NB4 (cell line): Measurements from ENCODE around the gene HDAC3.

ENCODE experiments used
- DNase-seq: peaks from one replicate; pipeline ENCODE4 v3.0.0; 2010; ENCODE audit warnings: low read depth
- H3K4me3 ChIP-seq: one replicate; pipeline ENCODE4 v1.5.1; 2011; ENCODE audit warnings: mild to moderate bottlenecking, low read depth, low read length, moderate library complexity
- CTCF ChIP-seq: IDR thresholded peaks from one replicate; pipeline ENCODE4 v1.5.1; 2012; ENCODE audit warnings: low read depth, low read length
- MYC ChIP-seq: IDR thresholded peaks from 2 replicates; pipeline ENCODE4 v1.6.1; 2011; ENCODE audit warnings: low read depth, low read length
- POLR2A ChIP-seq: IDR thresholded peaks from 2 replicates; pipeline ENCODE4 v1.6.1; 2011; ENCODE audit warnings: mild to moderate bottlenecking; ENCODE audit not compliant: insufficient read length; ENCODE audit errors: extremely low read depth
- TF ChIP-seq, protein P1 (sequence below): IDR thresholded peaks from 2 replicates; pipeline ENCODE4 v1.6.1; 2011; ENCODE audit warnings: low read depth, low read length

HDAC3 gene

GRCh38 chr5:141663506-141663905 lies 26.9 kb upstream of the HDAC3 start:
- DNase-seq = no peak

DNA sequence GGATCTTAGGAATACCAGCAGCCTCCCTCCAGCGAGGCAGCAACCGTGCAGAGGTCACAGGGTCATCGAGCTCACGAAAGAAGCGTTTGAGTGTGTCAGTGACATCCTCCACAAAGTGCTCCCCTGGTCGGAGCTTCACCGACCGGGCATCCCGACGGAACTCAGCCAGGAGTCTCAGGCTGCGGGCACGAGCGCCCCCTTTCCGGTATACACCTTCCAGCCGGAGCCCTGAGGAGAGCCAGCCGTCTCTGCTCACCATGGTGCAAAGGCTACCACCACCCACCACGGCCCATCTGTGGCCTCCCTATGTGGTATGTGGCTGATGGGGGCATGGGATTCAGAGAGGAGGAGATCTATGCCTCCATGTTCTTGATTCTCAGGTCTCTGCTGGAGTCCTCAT lies 25.4 kb upstream of the HDAC3 start:
- no peak overlapping the region for H3K4me3 ChIP-seq
- TF ChIP-seq, protein P1, sequence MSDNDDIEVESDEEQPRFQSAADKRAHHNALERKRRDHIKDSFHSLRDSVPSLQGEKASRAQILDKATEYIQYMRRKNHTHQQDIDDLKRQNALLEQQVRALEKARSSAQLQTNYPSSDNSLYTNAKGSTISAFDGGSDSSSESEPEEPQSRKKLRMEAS = no peak
- no peak for TF ChIP-seq MYC
- no peak for DNase-seq

More at GRCh38 chr5:141663506-141663905, 26.9 kb upstream of the HDAC3 start:
- TF ChIP-seq CTCF (no peak), MYC (no peak), POLR2A (no peak)
- TF ChIP-seq, protein P1 = no peak
- H3K4me3 ChIP-seq = no peak overlapping the region

- DNase-seq = peak; percentile 36
- no peak overlapping the region for H3K4me3 ChIP-seq
- no peak for TF ChIP-seq CTCF
- no peak for TF ChIP-seq POLR2A
- TF ChIP-seq, protein P1 = no peak
- TF ChIP-seq MYC = no peak
Measured at GRCh38 chr5:141657937-141658545, 21.4 kb upstream of the HDAC3 start.

- H3K4me3 ChIP-seq = no peak overlapping the region
- no peak for DNase-seq
- TF ChIP-seq POLR2A (no peak), MYC (no peak), CTCF (no peak)
- TF ChIP-seq, protein P1 = no peak
Measured at GRCh38 chr5:141657404-141657803, 20.8 kb upstream of the HDAC3 start.

DNA sequence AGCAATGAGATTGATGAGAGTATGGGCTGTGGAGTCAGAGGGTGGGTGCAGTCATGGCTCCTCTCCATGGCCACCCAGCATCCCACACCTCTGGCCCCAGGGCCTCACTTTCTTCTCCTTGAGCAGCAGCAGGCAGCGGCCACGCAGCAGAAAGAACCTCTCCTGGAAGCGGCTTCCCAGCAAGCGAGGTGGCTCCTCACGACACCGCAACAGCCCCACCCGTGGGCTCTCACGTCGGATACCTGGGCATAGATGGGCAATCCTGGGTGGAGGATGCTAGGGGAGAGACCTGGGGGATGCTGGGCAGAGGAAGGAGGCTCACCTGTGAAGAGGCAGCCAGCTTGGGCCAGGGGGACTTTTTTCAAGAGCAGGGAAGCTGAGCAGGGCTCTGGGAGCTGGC lies 19.7 kb upstream of the HDAC3 start:
- no peak for TF ChIP-seq POLR2A
- no peak for TF ChIP-seq CTCF
- TF ChIP-seq, protein P1 = no peak
- TF ChIP-seq MYC = no peak
- DNase-seq = no peak
- H3K4me3 ChIP-seq = no peak overlapping the region

DNA sequence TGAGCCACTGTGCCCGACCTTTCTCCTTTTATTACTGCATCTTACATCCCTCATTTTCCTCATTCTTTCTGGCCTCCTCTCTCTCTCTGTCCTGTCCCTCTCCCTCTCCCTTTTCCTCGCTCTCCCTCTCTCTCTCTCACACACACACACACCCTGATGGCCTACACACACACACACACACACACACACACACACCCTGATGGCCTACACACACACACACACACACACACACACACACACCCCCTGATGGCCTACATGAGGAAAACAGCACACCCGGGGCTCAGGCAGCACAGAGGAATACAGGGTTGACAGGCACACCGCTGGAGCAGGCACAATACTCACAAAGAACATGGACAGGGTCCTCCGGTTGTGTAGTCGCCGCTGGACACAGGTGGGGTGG lies 18.4 kb upstream of the HDAC3 start:
- no peak overlapping the region for H3K4me3 ChIP-seq
- TF ChIP-seq MYC (no peak), POLR2A (no peak), CTCF (no peak)
- TF ChIP-seq, protein P1 = no peak
- no peak for DNase-seq
